Measurements from ENCODE around the gene CSRNP3. TPM values are rescaled to one million over a fixed set of nuclear protein-coding genes. Genes with fewer than 3 reads are reported as not detected.

CSRNP3 gene
- total RNA-seq, 4 donors from 2014 or later: 0.37 to 11.1 (median 3.2) TPM

DNA sequence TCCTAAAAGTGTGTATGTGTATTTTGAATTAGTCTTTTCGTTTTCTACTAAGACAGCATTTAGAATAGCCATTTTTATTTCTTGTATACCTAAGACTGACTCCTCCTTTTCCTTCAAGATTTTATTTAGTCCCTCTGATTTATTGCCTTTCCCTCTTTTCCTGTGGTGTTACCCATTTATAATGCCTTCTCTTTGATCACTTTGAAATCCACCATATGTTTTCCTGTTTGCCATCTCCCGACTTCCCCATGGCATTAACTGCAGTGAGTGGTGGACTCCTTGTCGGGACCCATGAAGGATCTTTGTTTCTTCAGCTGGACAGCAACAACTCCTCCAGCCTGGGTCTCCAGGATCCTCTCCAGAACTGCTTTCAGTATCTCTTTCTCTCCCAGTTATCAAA, 160.7 kb downstream of the CSRNP3 start:
- no peaks in the 10 kb centered on the region for H3K9me3 ChIP-seq
- intact Hi-C loops (cut with DNase I; ENCODE audit: low total_unique reads): no loop called here

DNA sequence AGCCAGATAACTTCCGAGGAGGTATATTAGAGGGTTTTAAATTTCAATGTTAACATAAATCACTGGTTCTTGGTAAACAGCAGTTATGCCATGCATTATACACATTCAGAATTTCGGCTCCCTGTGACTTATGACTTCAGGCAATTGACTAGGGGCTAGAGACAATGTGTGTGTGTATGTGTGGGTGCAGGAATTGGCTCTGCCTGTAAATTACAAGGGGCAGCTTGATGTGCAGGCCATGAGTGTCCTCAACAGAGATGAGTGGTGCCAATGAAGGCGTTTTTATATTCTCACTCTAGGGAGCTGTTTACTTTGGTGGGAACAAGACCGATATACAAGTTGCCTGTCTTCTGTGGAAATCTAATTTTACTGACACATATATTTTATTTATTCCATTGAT, 161.6 kb downstream of the CSRNP3 start:
- Histone ChIP-seq H3K27me3 (no peaks in the 10 kb centered on the region), H3K4me1 (peaks cover 0 to 6% (median 0%) of the 10 kb centered on the region in 4 donors), H3K4me3 (no peak overlapping the region), H3K27ac (no peak overlapping the region), H3K36me3 (no peaks in the 10 kb centered on the region), H3K9me3 (no peaks in the 10 kb centered on the region)
- 72 to 81% methylated on average over 3 to 4 of the region's 4 CpGs for WGBS, 2 donors (ENCODE audit: low coverage in 1 of 2)
- in situ Hi-C loops (cut with MboI; ENCODE audit: low pct_ligation_motif_present in 1 of 4, low pct_unique_long_range_greater_than_20kb in 1 of 4, low sequenced_read_pairs in 3 of 4) (no loop called here), intact Hi-C loops (cut with DNase I; ENCODE audit: low total_unique reads) (no loop called here)
- no peak for DNase-seq
- TF ChIP-seq POLR2A (IDR thresholded peaks at IDR 0.05) (no peak), EP300 (IDR thresholded peaks at IDR 0.05; ENCODE audit: low read depth) (no peak), POLR2AphosphoS5 (IDR thresholded peaks at IDR 0.05) (no peak)
- TF ChIP-seq, protein P1, sequence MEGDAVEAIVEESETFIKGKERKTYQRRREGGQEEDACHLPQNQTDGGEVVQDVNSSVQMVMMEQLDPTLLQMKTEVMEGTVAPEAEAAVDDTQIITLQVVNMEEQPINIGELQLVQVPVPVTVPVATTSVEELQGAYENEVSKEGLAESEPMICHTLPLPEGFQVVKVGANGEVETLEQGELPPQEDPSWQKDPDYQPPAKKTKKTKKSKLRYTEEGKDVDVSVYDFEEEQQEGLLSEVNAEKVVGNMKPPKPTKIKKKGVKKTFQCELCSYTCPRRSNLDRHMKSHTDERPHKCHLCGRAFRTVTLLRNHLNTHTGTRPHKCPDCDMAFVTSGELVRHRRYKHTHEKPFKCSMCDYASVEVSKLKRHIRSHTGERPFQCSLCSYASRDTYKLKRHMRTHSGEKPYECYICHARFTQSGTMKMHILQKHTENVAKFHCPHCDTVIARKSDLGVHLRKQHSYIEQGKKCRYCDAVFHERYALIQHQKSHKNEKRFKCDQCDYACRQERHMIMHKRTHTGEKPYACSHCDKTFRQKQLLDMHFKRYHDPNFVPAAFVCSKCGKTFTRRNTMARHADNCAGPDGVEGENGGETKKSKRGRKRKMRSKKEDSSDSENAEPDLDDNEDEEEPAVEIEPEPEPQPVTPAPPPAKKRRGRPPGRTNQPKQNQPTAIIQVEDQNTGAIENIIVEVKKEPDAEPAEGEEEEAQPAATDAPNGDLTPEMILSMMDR (IDR thresholded peaks at IDR 0.05): no peak

More for the DNA sequence above, 160.7 kb downstream of the CSRNP3 start:
- TF ChIP-seq, protein P1 (IDR thresholded peaks at IDR 0.05): no peak
- no peak for TF ChIP-seq EP300 (IDR thresholded peaks at IDR 0.05; ENCODE audit: low read depth)
- TF ChIP-seq POLR2A (IDR thresholded peaks at IDR 0.05): no peak
- no peak for TF ChIP-seq POLR2AphosphoS5 (IDR thresholded peaks at IDR 0.05)
- in situ Hi-C loops (cut with MboI; ENCODE audit: low pct_ligation_motif_present in 1 of 4, low pct_unique_long_range_greater_than_20kb in 1 of 4, low sequenced_read_pairs in 3 of 4): no loop called here
- Histone ChIP-seq H3K4me3 (no peak overlapping the region), H3K27ac (no peak overlapping the region), H3K36me3 (no peaks in the 10 kb centered on the region), H3K4me1 (peaks cover 0 to 6% (median 0%) of the 10 kb centered on the region in 4 donors), H3K27me3 (no peaks in the 10 kb centered on the region)
- WGBS, 2 donors (ENCODE audit: low coverage in 1 of 2): 61 to 80% methylated on average over 2 to 3 of the region's 3 CpGs
- no peak for DNase-seq

DNA sequence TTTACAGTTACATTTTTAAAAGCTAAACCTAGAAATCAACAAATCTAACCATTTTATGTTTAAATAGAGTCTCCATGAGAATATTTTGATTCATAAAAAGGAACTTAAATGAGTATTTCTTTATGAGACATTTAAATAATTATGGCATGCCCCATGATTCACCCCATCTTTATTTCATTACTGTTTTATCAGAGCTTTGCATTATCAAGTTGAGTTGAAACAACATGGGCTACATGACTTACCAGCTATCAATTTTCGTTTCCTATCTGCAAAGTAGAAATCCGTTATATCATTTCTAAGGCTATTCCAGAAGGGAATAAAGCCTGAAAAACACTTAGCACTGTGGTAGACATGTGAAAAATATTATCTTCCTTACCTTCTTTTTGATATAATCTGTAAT, 163.1 kb downstream of the CSRNP3 start:
- no peak overlapping the region for H3K4me3 ChIP-seq
- DNase-seq: no peak
- intact Hi-C loops (cut with DNase I; ENCODE audit: low total_unique reads): no loop called here
- no peaks in the 10 kb centered on the region for H3K27me3 ChIP-seq
- H3K27ac ChIP-seq: no peak overlapping the region
- H3K36me3 ChIP-seq: no peaks in the 10 kb centered on the region
- H3K4me1 ChIP-seq: peaks cover 0 to 6% (median 0%) of the 10 kb centered on the region in 4 donors
- H3K9me3 ChIP-seq: no peaks in the 10 kb centered on the region
- in situ Hi-C loops (cut with MboI; ENCODE audit: low pct_ligation_motif_present in 1 of 4, low pct_unique_long_range_greater_than_20kb in 1 of 4, low sequenced_read_pairs in 3 of 4): no loop called here
- 84 to 92% methylated on average over 2 of the region's 2 CpGs for WGBS, 2 donors (ENCODE audit: low coverage in 1 of 2)
- TF ChIP-seq EP300 (IDR thresholded peaks at IDR 0.05; ENCODE audit: low read depth) (no peak), POLR2A (IDR thresholded peaks at IDR 0.05) (no peak), POLR2AphosphoS5 (IDR thresholded peaks at IDR 0.05) (no peak)
- TF ChIP-seq, protein P1 (IDR thresholded peaks at IDR 0.05): no peak

DNA sequence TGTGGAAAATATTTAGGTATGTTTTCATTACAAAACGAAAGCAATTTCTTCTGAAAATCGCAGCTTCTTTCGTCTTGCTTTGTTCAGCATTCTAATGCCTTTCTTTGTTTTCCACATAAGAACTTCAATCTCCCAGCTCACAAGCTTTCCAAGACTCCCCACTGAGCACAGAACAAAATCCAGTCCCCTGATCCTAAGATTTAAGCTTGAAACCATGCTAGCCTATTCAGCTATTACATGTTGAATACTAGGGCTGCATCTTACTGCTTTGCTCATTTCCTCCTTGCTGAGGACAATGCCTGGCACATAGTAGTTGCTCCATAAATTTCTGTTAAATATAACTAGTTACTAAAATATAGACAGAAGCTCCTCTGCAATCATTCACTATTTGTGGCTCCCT, 163.9 kb downstream of the CSRNP3 start:
- no peaks in the 10 kb centered on the region for H3K27me3 ChIP-seq
- 81 to 87% methylated on average over 3 of the region's 3 CpGs for WGBS, 2 donors (ENCODE audit: low coverage in 1 of 2)
- no peaks in the 10 kb centered on the region for H3K36me3 ChIP-seq
- no peak overlapping the region for H3K4me3 ChIP-seq
- no peak overlapping the region for H3K27ac ChIP-seq
- no peak for DNase-seq
- in situ Hi-C loops (cut with MboI; ENCODE audit: low pct_ligation_motif_present in 1 of 4, low pct_unique_long_range_greater_than_20kb in 1 of 4, low sequenced_read_pairs in 3 of 4): no loop called here
- H3K4me1 ChIP-seq: peaks cover 0 to 6% (median 0%) of the 10 kb centered on the region in 4 donors
- intact Hi-C loops (cut with DNase I; ENCODE audit: low total_unique reads): no loop called here
- no peaks in the 10 kb centered on the region for H3K9me3 ChIP-seq
- TF ChIP-seq POLR2AphosphoS5 (IDR thresholded peaks at IDR 0.05) (no peak), EP300 (IDR thresholded peaks at IDR 0.05; ENCODE audit: low read depth) (no peak), POLR2A (IDR thresholded peaks at IDR 0.05) (no peak)
- TF ChIP-seq, protein P1 (IDR thresholded peaks at IDR 0.05): no peak
